SK-N-SH (cell line): ENCODE results near the gene ARAF. TPM values are rescaled to one million over a fixed set of nuclear protein-coding genes. Genes with fewer than 3 reads are reported as not detected.
A peak's percentile ranks its signal among the peaks of the same experiment; 100 is the strongest.

Experiments used
- CTCF ChIA-PET: fragments of 300-600, 350-600 bp; formaldehyde crosslinking; extraction: SDS; loops from one replicate; lab custom pipeline; 2021; lab: Yijun Ruan, JAX
- POLR2A ChIA-PET: fragments of 350-600 bp; sonication (Branson Sonifier 250); formaldehyde crosslinking; extraction: SDS; loops from one replicate; lab custom pipeline; 2020; ENCODE audit warnings: antibody characterized with exemption, inconsistent platforms; lab: Yijun Ruan, JAX
- DNase-seq: peaks from one replicate; pipeline ENCODE4 v3.0.0; 2012
- H2AFZ ChIP-seq: fragments of 200-600 bp; sonication (generic); 2 replicates; pipeline ENCODE4 v1.8.1; 2016; ENCODE audit warnings: antibody characterized with exemption, mild to moderate bottlenecking, low read depth
- H3F3A ChIP-seq: fragments of 200-600 bp; sonication (generic); replicated peaks from 2 replicates; pipeline ENCODE3; 2016; ENCODE audit warnings: antibody characterized with exemption, mild to moderate bottlenecking; ENCODE audit not compliant: insufficient read depth
- H3K27ac ChIP-seq, 2 experiments: fragments of 200-500 bp in 1 of 2; fragments of 200-600 bp in 1 of 2; sonication (Bioruptor generic) in 1 of 2; sonication (generic), shearing (Covaris generic) in 1 of 2; 2 replicates each; pipeline versions ENCODE4 v1.5.1 to v1.6.1; 2014 to 2016; ENCODE audit warnings: low read depth in 2 of 2, inconsistent platforms in 1 of 2, low read length in 1 of 2, mild to moderate bottlenecking in 1 of 2, mixed read lengths in 1 of 2
- H3K27me3 ChIP-seq: fragments of 200-600 bp; sonication (generic), shearing (Covaris generic); 2 replicates; pipeline ENCODE4 v1.6.1; 2016; ENCODE audit warnings: mixed run types; ENCODE audit not compliant: insufficient read depth
- H3K36me3 ChIP-seq, 2 experiments: fragments of 200-500 bp in 1 of 2; fragments of 200-600 bp in 1 of 2; sonication (Bioruptor generic) in 1 of 2; sonication (generic) in 1 of 2; replicated peaks in 1 of 2; 2 replicates each; pipeline versions ENCODE3 to v1.5.1; 2014 to 2016; ENCODE audit warnings: low read length in 1 of 2, mild to moderate bottlenecking in 1 of 2; ENCODE audit not compliant: insufficient read depth in 2 of 2, control insufficient read depth in 1 of 2
- H3K4me1 ChIP-seq, 2 experiments: fragments of 200-500 bp in 1 of 2; fragments of 200-600 bp in 1 of 2; sonication (Bioruptor generic) in 1 of 2; sonication (generic), shearing (Covaris generic) in 1 of 2; 2 replicates each; pipeline versions ENCODE4 v1.5.1 to v1.6.1; 2014 to 2016; ENCODE audit warnings: low read depth in 1 of 2, low read length in 1 of 2, mixed run types in 1 of 2; ENCODE audit not compliant: insufficient read depth in 2 of 2, control insufficient read depth in 1 of 2
- H3K4me2 ChIP-seq: fragments of 200-600 bp; sonication (generic), shearing (Covaris generic); 2 replicates; pipeline ENCODE4 v1.6.1; 2017; ENCODE audit warnings: mixed run types
- H3K4me3 ChIP-seq, 2 experiments: fragments of 200-500 bp in 1 of 2; fragments of 200-600 bp in 1 of 2; sonication (Bioruptor generic) in 1 of 2; sonication (generic), shearing (Covaris generic) in 1 of 2; 2 replicates each; pipeline versions ENCODE4 v1.5.1 to v1.8.1; 2014 to 2016; ENCODE audit warnings: low read depth in 2 of 2, inconsistent platforms in 1 of 2, low read length in 1 of 2, mild to moderate bottlenecking in 1 of 2, mixed read lengths in 1 of 2, moderate library complexity in 1 of 2
- H3K79me2 ChIP-seq: fragments of 200-600 bp; sonication (generic); 2 replicates; pipeline ENCODE4 v1.8.1; 2017; ENCODE audit warnings: mild to moderate bottlenecking; ENCODE audit not compliant: insufficient read depth
- H3K9ac ChIP-seq: fragments of 200-600 bp; sonication (generic); 2 replicates; pipeline ENCODE4 v1.6.1; 2017; ENCODE audit warnings: mixed run types
- H3K9me2 ChIP-seq: fragments of 200-600 bp; sonication (generic); 2 replicates; pipeline ENCODE4 v1.6.1; 2017; ENCODE audit warnings: mixed run types
- H3K9me3 ChIP-seq: fragments of 200-600 bp; sonication (generic); 2 replicates; pipeline ENCODE4 v1.6.1; 2017; ENCODE audit warnings: mixed run types, mild to moderate bottlenecking, moderate library complexity
- H4K20me1 ChIP-seq: fragments of 200-600 bp; sonication (generic); 2 replicates; pipeline ENCODE4 v1.6.1; 2017; ENCODE audit warnings: mild to moderate bottlenecking, mixed run types; ENCODE audit not compliant: insufficient read depth
- CTCF ChIP-seq: fragments of 200-600 bp; sonication (generic); IDR thresholded peaks from 2 replicates; pipeline ENCODE4 v1.6.1; 2017; ENCODE audit warnings: antibody characterized with exemption, mild to moderate bottlenecking, moderate library complexity
- ELF1 ChIP-seq: IDR thresholded peaks from 2 replicates; pipeline ENCODE4 v1.4.0; 2012
- EZH2phosphoT487 ChIP-seq: fragments of 200-600 bp; sonication (generic); IDR thresholded peaks from 2 replicates; pipeline ENCODE4 v1.6.1; 2017; ENCODE audit warnings: low read depth, mixed run types, mild to moderate bottlenecking, antibody characterized with exemption, moderate library complexity, borderline replicate concordance
- FOSL2 ChIP-seq: IDR thresholded peaks from 2 replicates; pipeline ENCODE4 v1.4.0; 2012; ENCODE audit warnings: low read depth, mild to moderate bottlenecking, moderate library complexity, borderline replicate concordance
- FOXM1 ChIP-seq: IDR thresholded peaks from 2 replicates; pipeline ENCODE4 v1.4.0; 2012; ENCODE audit warnings: low read depth, mild to moderate bottlenecking
- GATA2 ChIP-seq: sonication (generic); formaldehyde crosslinking; IDR thresholded peaks from 2 replicates; pipeline ENCODE4 v1.5.0; 2020; ENCODE audit warnings: mild to moderate bottlenecking, missing genetic modification reagents
- JUND ChIP-seq: IDR thresholded peaks from 2 replicates; pipeline ENCODE4 v1.4.0; 2012
- MEF2A ChIP-seq: IDR thresholded peaks from 2 replicates; pipeline ENCODE4 v1.4.0; 2012; ENCODE audit warnings: low read depth, borderline replicate concordance
- MXI1 ChIP-seq: IDR thresholded peaks from 2 replicates; pipeline ENCODE4 v1.6.1; 2012; ENCODE audit warnings: mild to moderate bottlenecking, low read depth, low read length, improper control_type of control experiment
- PBX3 ChIP-seq: IDR thresholded peaks from 2 replicates; pipeline ENCODE4; 2012
- POLR2AphosphoS5 ChIP-seq: IDR thresholded peaks from 2 replicates; pipeline ENCODE4 v1.6.1; 2012; ENCODE audit warnings: low read depth, low read length
- RAD21 ChIP-seq: IDR thresholded peaks from 2 replicates; pipeline ENCODE4 v1.6.1; 2012; ENCODE audit warnings: mild to moderate bottlenecking, low read length
- RCOR1 ChIP-seq: fragments of 150-350 bp; IDR thresholded peaks from 2 replicates; pipeline ENCODE4 v1.6.1; 2017; ENCODE audit warnings: antibody characterized with exemption, low read length
- RXRA ChIP-seq: IDR thresholded peaks from 2 replicates; pipeline ENCODE4 v1.4.0; 2012; ENCODE audit warnings: low read depth, mild to moderate bottlenecking, borderline replicate concordance
- SIN3A ChIP-seq: IDR thresholded peaks from 2 replicates; pipeline ENCODE4 v1.6.1; 2012; ENCODE audit warnings: low read depth, mild to moderate bottlenecking, low read length, moderate library complexity, borderline replicate concordance
- TAF1 ChIP-seq: IDR thresholded peaks from 2 replicates; pipeline ENCODE4 v1.6.1; 2012; ENCODE audit warnings: low read depth, mild to moderate bottlenecking, low read length, moderate library complexity, borderline replicate concordance
- TEAD4 ChIP-seq: IDR thresholded peaks from 2 replicates; pipeline ENCODE4 v1.4.0; 2012; ENCODE audit warnings: mild to moderate bottlenecking, borderline replicate concordance; ENCODE audit not compliant: insufficient read depth
- USF1 ChIP-seq: IDR thresholded peaks from 2 replicates; pipeline ENCODE4 v1.4.0; 2012; ENCODE audit warnings: low read depth, borderline replicate concordance
- USF2 ChIP-seq: fragments of 150-350 bp; IDR thresholded peaks from 2 replicates; pipeline ENCODE4 v1.6.1; 2017; ENCODE audit warnings: antibody characterized with exemption, low read length, low read depth, borderline replicate concordance
- WGBS: methylation state at CpG from one replicate; pipeline ENCODE4 v1.1.6; 2017; ENCODE audit warnings: low lambda C conversion rate; 5-methylcytosine and 5-hydroxymethylcytosine counted together
- polyA plus RNA-seq, 3 experiments: library from polyadenylated mRNA; depleted of rRNA; stranded (reverse); fragments of >200 nt; gene quantifications; 2 replicates each; pipeline ENCODE4 v1.2.3, GENCODE V29; 2012

ARAF gene
- polyA plus RNA-seq, 1 of the 3 experiments (the other 2 are of a cell fraction) = 48.6 TPM

GRCh38 chrX:47540754-47541538 lies 20.1 kb upstream of the ARAF start (continued):
- TF ChIP-seq USF2 (no peak), MEF2A (no peak), SIN3A (no peak), POLR2AphosphoS5 (peak; percentile 57; the same call in 1 of the 2 replicates), GATA2 (no peak), RXRA (no peak), TAF1 (peak; percentile 36; the same call in 1 of the 2 replicates), MXI1 (no peak), ELF1 (no peak), CTCF (peak; percentile 82), EZH2phosphoT487 (no peak)

GRCh38 chrX:47543496-47543895 lies 17.5 kb upstream of the ARAF start:
- no peaks in the 10 kb centered on the region for H3K9me3 ChIP-seq
- no peak overlapping the region for H3K27ac ChIP-seq
- no peaks in the 10 kb centered on the region for H3K9me2 ChIP-seq
- no peaks in the 10 kb centered on the region for H3K27me3 ChIP-seq
- no peak overlapping the region for H3K9ac ChIP-seq
- H3K79me2 ChIP-seq = no peaks in the 10 kb centered on the region
- TF ChIP-seq RCOR1 (no peak), RXRA (no peak), FOXM1 (no peak), RAD21 (no peak), PBX3 (no peak), POLR2AphosphoS5 (no peak), TAF1 (no peak), JUND (no peak), ELF1 (no peak), TEAD4 (no peak), FOSL2 (no peak), USF1 (no peak)
- H3K4me1 ChIP-seq = peaks cover 0 to 6% of the 10 kb centered on the region in 2 experiments; a peak in 1 of 4 replicates
- H3K4me3 ChIP-seq = no peak overlapping the region
- DNase-seq = no peak
- POLR2A ChIA-PET = interaction anchor here (0.6 to 0.8 kb wide), 2 partner anchors 71 to 1459 kb away, joined by 3 read pairs; partner anchors contain the start of gene GRIPAP1
- no peak overlapping the region for H2AFZ ChIP-seq
- H3K4me2 ChIP-seq = no peak overlapping the region
- 58% methylated on average over 5 of the region's 5 CpGs for WGBS
- CTCF ChIA-PET = no interaction called here
- H4K20me1 ChIP-seq = no peaks in the 10 kb centered on the region
- peaks cover 8% of the 10 kb centered on the region for H3F3A ChIP-seq
- no peaks in the 10 kb centered on the region for H3K36me3 ChIP-seq
